ENCODE measurements around the gene AK8.

DNA sequence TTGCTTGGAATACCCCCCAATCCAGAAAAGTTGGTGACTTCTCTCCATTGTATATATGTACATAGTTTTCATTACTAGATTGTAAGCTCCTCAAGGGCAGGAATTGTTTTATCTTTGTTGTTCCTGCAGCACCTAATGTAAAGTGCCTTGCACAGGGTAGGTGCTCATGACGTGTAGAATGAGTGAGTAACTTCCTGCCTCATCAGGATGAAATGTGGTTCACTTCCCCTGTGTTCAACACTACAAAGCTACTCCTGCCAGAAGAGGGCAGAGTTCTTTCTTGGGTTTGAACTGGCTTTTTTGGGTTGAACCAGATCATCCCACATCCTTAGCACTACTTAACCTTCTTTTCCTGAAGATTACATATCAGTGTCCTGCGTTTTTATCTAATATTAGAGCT, 183.9 kb downstream of the AK8 start:
- TF ChIP-seq EP300 (IDR thresholded peaks at IDR 0.05) (no peak), POLR2A (IDR thresholded peaks at IDR 0.05) (no peak)
- TF ChIP-seq, protein P1, sequence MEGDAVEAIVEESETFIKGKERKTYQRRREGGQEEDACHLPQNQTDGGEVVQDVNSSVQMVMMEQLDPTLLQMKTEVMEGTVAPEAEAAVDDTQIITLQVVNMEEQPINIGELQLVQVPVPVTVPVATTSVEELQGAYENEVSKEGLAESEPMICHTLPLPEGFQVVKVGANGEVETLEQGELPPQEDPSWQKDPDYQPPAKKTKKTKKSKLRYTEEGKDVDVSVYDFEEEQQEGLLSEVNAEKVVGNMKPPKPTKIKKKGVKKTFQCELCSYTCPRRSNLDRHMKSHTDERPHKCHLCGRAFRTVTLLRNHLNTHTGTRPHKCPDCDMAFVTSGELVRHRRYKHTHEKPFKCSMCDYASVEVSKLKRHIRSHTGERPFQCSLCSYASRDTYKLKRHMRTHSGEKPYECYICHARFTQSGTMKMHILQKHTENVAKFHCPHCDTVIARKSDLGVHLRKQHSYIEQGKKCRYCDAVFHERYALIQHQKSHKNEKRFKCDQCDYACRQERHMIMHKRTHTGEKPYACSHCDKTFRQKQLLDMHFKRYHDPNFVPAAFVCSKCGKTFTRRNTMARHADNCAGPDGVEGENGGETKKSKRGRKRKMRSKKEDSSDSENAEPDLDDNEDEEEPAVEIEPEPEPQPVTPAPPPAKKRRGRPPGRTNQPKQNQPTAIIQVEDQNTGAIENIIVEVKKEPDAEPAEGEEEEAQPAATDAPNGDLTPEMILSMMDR (IDR thresholded peaks at IDR 0.05), result no peak

Measured in ovary (tissue), 3 donors.